HG02884 (cell line): Measurements from ENCODE around the gene ARPC2.

ENCODE experiments used
- ATAC-seq: cut with Tn5 transposase; IDR thresholded peaks from one replicate; pipeline ENCODE4 v1.9.1; 2021; ENCODE audit warnings: mild to moderate bottlenecking, moderate library complexity; ENCODE audit not compliant: unreplicated experiment

Gene ARPC2

DNA sequence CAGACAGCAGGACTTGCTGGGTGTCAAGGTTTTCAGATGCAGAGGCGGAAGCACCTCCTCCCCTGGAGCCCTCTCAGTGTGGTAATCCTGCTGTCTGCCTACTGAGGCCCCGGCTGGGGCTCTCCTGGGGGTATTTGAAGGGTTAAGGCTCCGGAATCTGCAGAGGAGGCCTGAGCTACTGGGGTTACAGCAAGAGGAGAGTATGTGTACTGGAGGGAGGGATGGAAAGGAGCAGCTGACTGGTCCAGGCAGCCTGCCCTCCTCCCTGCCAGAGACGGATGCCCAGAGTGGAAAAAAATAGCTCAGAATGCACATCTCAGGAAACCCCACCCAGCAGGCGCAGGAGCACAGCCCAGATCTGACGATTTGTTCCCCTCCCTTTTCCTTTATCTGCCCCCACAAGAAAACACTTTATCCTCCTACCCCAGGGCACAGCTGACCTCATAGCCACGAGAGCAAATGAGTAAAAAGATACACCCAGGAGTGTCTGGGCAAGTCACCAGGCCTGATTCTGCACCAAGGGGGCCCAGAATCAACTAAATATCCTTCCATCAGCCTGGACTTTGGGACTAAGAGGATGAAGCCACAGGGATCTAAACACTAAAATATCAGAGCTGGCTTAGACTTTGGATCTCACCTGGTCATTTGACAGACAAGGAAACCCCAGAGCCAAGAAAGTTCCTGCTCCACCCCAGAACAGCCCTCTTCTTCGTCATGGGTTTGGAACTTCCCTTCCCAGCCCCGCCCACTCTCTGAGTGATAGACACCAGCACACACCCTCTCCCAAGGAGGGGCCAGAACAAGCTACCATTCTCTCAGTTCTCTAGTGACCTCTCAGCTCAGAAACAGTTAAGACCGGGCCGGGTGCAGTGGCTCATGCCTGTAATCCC is 69.8 kb downstream of the ARPC2 start:
- ATAC-seq: peak; percentile 51

GRCh38 chr2:218289639-218290315 is 72.8 kb downstream of the ARPC2 start:
- no peak for ATAC-seq

DNA sequence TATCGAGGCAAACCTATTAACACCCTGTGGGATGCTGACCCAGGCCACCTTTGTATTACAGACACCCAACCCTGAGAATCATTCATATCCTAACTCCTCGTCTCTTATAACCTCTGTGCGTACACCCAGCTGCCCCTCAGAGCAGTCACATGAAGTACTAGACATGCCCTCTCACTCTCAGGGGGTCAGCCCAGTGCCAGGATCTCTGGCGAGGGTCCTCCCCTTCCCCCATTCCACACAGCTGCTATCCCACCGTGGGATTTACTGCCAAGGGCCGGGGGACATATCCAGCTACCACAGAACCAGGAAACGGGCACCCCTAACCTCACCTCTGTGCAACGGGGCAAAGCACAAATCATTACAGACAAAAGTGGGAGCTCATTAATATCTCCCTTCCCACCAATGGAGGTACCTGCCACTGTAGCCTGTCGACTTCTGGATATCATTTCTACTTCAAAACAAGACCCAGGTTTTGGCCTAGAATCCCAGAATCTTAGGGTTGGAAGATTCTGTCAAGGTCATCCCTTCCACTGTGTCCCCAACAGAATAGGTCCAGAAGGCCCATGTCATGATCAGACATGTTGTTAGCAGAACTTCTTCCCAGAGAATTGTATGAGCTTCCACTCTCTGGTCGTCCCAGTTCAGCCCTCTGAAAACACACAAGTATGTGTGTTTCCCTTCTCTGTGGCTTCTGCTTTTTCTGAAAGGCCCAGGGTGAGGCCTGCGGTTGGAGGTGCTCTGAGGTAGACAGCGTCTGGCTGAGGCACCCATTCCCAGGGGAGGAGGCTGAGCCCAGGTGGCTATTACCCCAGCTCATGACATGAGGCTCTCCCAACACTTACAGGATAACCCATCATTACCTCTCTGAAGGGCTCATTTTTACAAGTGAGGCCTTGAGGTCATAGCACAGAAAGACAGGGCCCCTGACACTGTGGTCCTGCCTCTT is 73.6 kb downstream of the ARPC2 start:
- ATAC-seq: no peak

DNA sequence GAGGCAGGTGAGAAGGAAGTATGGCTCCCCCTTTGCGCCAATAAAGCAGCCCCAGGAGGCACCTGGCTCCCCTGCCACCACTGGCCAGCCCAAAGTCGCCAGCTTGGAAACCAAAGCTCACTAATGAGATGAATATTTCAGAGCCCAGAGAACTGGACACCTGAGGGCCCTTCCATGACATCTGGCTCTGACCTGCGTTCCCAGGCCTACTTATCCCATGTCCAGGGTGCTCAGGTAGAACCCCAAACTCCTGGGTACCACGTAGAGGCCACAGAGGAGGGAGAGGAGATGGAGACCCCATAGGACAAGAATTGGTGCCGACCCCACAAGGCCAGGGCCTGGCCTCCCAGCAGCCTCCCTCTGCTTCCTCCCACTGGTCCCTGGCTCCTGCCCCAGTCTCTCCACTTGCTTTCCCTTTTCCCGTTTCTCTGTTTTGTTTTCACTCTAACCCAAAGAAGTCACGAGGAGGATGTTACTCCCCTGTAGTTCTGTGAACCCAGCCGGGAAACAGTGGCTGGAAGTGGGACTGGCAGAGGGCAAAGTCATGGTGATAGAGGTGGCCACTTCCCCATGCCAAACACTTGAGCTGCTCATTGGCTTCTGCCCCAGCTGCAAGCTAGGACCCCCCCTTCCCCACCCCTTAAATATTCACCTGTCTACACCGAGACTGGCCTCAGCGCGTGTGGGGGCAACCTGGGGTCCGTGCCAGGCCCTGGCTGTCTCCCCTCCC is 74.5 kb downstream of the ARPC2 start:
- no peak for ATAC-seq

- ATAC-seq: peak; percentile 68
These were observed 75.3 kb downstream of the ARPC2 start, which contains the start of gene TMBIM1 for GRCh38 chr2:218292048-218293014. TSS of gene TMBIM1 (minus strand) at chr2:218292503. CDS start at chr2:218282141, 10,362 bp downstream.

DNA sequence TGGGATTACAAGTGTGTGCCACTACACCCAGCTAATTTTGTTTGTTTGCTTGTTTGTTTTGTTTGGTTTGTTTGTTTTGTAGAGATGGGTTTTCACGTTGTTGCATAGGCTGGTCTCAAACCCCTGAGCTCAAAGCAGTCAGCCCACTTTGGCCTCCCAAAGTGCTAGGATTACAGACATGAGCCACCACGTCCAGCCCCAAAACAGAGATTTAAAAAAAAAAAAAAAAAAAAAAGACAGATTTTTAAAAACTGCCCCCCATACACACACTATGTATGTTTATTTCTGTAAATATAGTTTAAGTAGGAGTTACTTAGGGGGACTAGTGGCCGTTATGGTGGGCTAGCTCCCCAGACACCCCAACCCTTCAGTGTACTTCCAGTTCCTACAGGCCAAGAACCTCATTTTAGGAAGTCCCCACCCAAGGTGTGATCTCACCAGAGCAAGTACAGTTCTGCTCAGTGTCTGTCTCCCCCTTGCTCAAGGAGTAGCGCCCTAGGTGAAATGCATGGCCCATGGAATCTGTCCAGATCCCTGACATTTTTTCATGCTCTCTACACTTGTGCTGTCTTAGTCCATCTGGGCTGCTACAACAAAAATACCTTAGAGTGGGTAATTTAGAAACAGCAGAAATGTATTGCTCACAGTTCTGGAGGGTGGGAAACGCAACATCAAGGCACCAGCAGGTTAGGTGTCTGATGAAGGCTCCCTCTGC is 76.9 kb downstream of the ARPC2 start:
- ATAC-seq: no peak

DNA sequence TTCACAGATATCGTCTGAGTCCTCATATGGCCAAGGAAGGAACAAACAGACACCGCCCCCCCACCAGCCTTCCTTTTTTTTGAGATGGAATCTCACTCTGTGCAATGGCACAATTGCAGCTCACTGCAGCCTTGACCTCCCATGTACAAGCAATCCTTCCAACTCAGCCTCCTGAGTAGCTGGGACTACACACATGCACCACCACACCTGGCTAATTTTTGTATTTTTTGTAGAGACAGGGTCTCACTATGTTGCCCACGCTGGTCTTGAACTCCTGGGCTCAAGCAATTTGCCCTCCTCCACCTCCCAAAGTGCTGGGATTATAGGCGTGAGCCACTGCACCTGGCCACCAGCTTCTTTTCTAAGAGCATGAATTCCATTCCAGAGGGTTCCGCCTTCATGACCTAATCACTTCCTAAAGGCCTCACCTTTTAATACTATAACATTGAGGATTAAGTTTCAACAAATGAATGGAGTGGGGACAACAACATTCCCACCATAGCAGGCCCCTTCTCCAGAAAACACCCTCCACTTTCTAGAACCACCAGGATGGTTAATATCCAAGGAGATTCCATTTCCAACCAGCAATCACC is 77.5 kb downstream of the ARPC2 start:
- no peak for ATAC-seq

GRCh38 chr2:218295029-218295428 is 78.0 kb downstream of the ARPC2 start:
- ATAC-seq: no peak

DNA sequence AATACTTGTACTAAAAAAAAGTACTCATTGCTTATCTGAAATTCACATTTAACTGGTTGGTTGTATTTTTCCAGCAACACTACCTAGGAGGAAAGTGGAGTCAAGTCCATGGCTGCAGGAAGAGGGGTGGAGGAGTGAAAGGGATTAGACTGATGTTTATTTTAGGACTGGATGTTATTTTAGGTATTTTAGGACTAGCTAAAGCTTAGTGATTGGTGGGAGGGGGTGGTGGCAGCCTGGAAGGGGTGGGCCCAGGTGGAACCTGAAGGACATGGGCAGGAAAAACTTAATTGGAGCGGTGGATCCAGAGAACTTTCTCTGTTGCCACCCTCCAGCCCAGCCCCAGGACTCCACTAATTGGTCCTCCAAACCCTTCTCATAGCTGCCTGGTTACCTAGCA is 79.2 kb downstream of the ARPC2 start:
- ATAC-seq: no peak

- ATAC-seq: no peak
These were observed 79.9 kb downstream of the ARPC2 start for GRCh38 chr2:218296847-218297246.

- ATAC-seq: no peak
These were observed 81.4 kb downstream of the ARPC2 start for GRCh38 chr2:218298314-218298875.

- no peak for ATAC-seq
These were observed 83.2 kb downstream of the ARPC2 start for GRCh38 chr2:218300141-218300540.

GRCh38 chr2:218301176-218301819 is 84.3 kb downstream of the ARPC2 start:
- peak; percentile 75 for ATAC-seq
